Measurements from ENCODE around the gene F12.

The F12 gene

DNA sequence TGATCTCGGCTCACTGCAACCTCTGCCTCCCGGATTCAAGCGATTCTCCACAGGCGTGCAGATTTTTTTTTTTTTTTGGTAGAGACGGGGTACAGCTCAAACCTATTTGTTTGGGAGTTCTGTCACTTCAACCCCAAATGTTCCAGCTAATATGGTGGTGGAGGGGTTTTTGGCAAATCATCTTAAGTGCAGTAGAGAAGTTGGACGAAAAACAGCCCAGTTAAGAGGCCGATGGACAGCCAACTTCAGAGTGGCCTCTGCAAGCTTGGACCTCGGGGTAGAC lies 36.5 kb upstream of the F12 start:
- H3K9ac ChIP-seq = peak overlapping the region; percentile 63
- peak overlapping the region; percentile 56 for H3K27ac ChIP-seq

DNA sequence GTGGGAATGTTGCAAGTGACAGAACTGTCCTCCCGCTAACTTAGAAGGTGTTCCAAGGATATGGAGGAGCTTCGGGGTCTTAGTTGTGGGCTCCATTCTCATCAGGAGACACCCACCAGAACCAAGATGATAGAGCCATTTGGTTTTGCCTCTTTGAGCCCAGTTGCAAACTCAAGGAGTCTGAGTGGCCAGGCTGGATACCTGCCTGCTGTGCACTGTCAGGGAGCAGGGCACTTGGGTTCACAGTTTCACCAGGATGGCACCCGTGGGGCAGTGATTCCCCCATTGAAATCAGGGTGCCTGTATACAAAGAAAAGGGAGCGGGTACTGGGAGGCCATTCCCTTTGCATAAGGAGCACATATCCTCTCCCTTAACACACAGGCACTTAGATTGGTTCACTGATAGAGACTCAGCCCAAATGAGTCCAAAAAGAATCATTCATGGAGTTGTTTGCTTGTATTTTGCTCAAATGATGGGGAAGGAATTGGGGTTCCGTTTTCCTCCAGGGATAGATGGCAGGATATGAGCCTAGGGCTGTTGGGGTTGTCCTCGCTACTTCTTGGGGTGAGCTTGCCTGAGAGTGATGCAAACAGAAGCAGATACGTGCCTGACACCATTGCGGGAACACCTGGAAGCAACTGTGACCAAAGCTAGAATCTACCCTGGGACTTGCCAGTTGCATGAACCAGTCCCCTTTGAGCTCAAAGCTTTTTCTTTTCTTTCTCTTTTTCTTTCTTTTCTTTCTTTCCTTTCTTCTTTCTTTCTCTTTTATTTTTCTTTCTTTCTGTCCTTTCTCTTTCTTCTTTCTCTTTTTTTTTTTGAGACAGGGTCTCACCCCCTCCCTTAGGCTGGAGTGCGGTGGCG lies 35.9 kb upstream of the F12 start:
- peak overlapping the region; percentile 63; the same call in 1 of the 2 replicates for H3K9ac ChIP-seq
- H3K27me3 ChIP-seq (ENCODE audit: insufficient read depth, low read depth) = no peaks in the 10 kb centered on the region
- no peak overlapping the region for H3K4me3 ChIP-seq (IDR thresholded peaks at IDR 0.05; ENCODE audit: insufficient read depth, low read depth, low read length)
- H3K4me1 ChIP-seq (ENCODE audit: low read depth, poor library complexity, severe bottlenecking) = peaks cover 31% of the 10 kb centered on the region
- no peaks in the 10 kb centered on the region for H3K36me3 ChIP-seq (ENCODE audit: insufficient read depth)
- TF ChIP-seq, protein P1, sequence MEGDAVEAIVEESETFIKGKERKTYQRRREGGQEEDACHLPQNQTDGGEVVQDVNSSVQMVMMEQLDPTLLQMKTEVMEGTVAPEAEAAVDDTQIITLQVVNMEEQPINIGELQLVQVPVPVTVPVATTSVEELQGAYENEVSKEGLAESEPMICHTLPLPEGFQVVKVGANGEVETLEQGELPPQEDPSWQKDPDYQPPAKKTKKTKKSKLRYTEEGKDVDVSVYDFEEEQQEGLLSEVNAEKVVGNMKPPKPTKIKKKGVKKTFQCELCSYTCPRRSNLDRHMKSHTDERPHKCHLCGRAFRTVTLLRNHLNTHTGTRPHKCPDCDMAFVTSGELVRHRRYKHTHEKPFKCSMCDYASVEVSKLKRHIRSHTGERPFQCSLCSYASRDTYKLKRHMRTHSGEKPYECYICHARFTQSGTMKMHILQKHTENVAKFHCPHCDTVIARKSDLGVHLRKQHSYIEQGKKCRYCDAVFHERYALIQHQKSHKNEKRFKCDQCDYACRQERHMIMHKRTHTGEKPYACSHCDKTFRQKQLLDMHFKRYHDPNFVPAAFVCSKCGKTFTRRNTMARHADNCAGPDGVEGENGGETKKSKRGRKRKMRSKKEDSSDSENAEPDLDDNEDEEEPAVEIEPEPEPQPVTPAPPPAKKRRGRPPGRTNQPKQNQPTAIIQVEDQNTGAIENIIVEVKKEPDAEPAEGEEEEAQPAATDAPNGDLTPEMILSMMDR (conservative IDR thresholded peaks at IDR 0.05; ENCODE audit: low read depth, low read length) = no peak
- H3K4me2 ChIP-seq = peak overlapping the region; percentile 89
- H3K79me2 ChIP-seq (ENCODE audit: insufficient read depth, low read depth) = no peaks in the 10 kb centered on the region
- no peak overlapping the region; the same call in 1 of the 2 replicates for H2AFZ ChIP-seq (ENCODE audit: low read depth)
- peak overlapping the region; percentile 56; the same call in 1 of the 2 replicates for H3K27ac ChIP-seq
- H4K20me1 ChIP-seq (ENCODE audit: insufficient read depth) = no peaks in the 10 kb centered on the region

More for the DNA sequence above, 36.5 kb upstream of the F12 start:
- Histone ChIP-seq H3K27me3 (ENCODE audit: insufficient read depth, low read depth) (no peaks in the 10 kb centered on the region), H4K20me1 (ENCODE audit: insufficient read depth) (no peaks in the 10 kb centered on the region), H3K4me2 (peak overlapping the region; percentile 89), H3K36me3 (ENCODE audit: insufficient read depth) (no peaks in the 10 kb centered on the region), H3K4me3 (IDR thresholded peaks at IDR 0.05; ENCODE audit: insufficient read depth, low read depth, low read length) (no peak overlapping the region), H3K79me2 (ENCODE audit: insufficient read depth, low read depth) (no peaks in the 10 kb centered on the region), H2AFZ (ENCODE audit: low read depth) (peak overlapping the region; percentile 34; the same call in 1 of the 2 replicates), H3K4me1 (ENCODE audit: low read depth, poor library complexity, severe bottlenecking) (peaks cover 31% of the 10 kb centered on the region)
- TF ChIP-seq, protein P1 (conservative IDR thresholded peaks at IDR 0.05; ENCODE audit: low read depth, low read length) = no peak

DNA sequence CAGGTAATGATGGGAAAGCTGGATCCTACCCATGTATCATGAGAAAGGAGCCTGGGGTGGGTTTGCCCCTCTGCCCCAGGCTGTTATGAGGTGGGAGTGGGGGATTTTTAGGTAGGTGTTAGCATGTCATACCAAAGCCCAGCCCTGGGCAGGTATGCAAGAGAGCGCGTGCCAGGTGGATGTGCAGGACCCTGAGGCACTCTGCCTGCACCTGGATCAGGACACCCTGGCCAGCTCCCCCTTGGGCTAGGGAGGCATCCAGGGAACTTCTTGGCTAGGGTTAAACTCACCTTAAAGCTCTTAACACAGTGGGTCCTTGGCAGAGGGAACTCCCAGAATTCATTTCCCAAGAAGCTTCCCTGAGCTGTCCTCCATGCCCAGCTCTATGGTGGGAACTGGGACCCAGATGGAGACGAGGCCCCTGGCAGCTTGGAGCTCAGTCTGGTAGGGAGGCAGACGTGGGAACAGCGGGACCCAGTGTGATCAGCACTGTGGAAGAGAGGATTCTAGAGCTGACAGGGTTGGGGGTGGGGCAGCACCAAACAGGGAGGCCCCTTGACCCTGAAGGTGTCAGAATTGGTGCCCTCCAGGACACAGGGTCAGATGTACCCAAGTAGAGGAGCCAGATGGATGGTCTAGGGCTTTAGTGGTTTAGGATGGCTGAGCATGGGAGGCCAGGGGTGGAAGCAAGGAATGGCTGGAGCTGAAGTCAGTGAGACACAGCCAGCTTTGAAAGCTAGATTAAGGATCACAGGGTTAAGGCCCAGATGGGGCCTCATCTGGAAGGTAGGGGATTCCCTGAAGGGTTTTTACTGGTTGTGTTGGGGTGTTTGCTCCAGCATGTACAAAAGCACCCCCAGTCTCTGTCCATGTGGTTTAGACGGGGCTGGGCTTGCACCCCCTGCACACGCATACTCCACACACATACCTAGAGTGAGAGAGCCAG lies 35.0 kb upstream of the F12 start:
- H3K9ac ChIP-seq = no peak overlapping the region; the same call in 1 of the 2 replicates
- H2AFZ ChIP-seq (ENCODE audit: low read depth) = no peak overlapping the region
- peaks cover 31% of the 10 kb centered on the region for H3K4me1 ChIP-seq (ENCODE audit: low read depth, poor library complexity, severe bottlenecking)
- peak overlapping the region; percentile 89 for H3K4me2 ChIP-seq
- no peak overlapping the region for H3K4me3 ChIP-seq (IDR thresholded peaks at IDR 0.05; ENCODE audit: insufficient read depth, low read depth, low read length)
- H3K36me3 ChIP-seq (ENCODE audit: insufficient read depth) = no peaks in the 10 kb centered on the region
- H3K79me2 ChIP-seq (ENCODE audit: insufficient read depth, low read depth) = no peaks in the 10 kb centered on the region
- no peaks in the 10 kb centered on the region for H3K27me3 ChIP-seq (ENCODE audit: insufficient read depth, low read depth)
- TF ChIP-seq, protein P1 (conservative IDR thresholded peaks at IDR 0.05; ENCODE audit: low read depth, low read length) = no peak
- H4K20me1 ChIP-seq (ENCODE audit: insufficient read depth) = no peaks in the 10 kb centered on the region
- H3K27ac ChIP-seq = peak overlapping the region; percentile 56; the same call in 1 of the 2 replicates

DNA sequence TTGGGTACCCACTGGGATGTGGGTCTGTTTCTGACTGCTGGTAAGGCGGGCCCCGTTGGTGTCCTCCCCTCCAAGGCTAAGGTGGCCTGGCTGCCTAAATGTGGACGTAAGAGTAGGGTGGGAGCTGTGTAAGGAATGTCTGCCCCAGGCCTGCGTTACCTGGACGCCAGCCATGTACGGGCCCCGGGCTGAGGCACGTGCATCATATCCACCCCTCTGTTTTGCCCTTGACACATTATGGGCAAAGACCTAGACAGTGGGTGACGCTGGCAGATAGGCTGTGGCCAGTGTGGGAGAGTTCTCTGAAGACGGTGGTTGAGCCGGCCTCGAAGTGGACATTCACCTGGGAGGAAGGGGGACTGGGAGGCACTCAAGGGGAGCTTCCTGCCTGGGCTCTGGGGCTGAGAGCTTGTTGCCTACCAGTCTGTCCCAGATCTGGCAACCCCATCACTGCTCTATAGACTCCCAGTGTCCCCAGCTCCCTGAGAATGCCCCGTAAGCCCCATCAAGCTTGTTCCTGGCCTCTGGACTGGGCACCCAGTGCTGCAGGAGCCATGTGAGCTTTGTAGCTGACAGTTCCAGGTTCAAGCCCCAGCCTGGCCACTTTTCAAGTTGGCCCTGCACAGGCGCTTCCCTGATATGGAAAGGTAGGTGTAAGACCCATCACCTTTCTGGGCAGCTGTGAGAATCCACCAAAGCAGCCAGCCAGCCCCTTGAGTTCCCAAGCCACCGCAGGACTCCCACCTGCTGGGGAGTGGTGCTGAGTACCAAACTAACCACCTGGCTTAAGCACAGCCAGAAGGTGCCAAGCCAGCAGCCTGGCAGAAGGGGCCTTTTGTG lies 34.0 kb upstream of the F12 start:
- TF ChIP-seq, protein P1 (conservative IDR thresholded peaks at IDR 0.05; ENCODE audit: low read depth, low read length) = no peak
- Histone ChIP-seq H3K4me2 (no peak overlapping the region; the same call in 1 of the 2 replicates), H3K27ac (no peak overlapping the region), H4K20me1 (ENCODE audit: insufficient read depth) (no peaks in the 10 kb centered on the region), H3K4me1 (ENCODE audit: low read depth, poor library complexity, severe bottlenecking) (peaks cover 31% of the 10 kb centered on the region), H3K79me2 (ENCODE audit: insufficient read depth, low read depth) (no peaks in the 10 kb centered on the region), H3K36me3 (ENCODE audit: insufficient read depth) (no peaks in the 10 kb centered on the region), H3K27me3 (ENCODE audit: insufficient read depth, low read depth) (no peaks in the 10 kb centered on the region), H2AFZ (ENCODE audit: low read depth) (no peak overlapping the region), H3K9ac (no peak overlapping the region), H3K4me3 (IDR thresholded peaks at IDR 0.05; ENCODE audit: insufficient read depth, low read depth, low read length) (no peak overlapping the region)

Data from KMS-11 (cell line).